HEK293 (cell line): Measurements from ENCODE around the gene TCEANC2.

Experiments
- HOXD13 ChIP-seq: sonication (generic); formaldehyde crosslinking; IDR thresholded peaks from 2 replicates; pipeline ENCODE4 v1.8.0; 2022; ENCODE audit warnings: missing genetic modification reagents, borderline replicate concordance
- SP3 ChIP-seq: fragments of 450-650 bp; formaldehyde crosslinking; IDR thresholded peaks from 2 replicates; pipeline ENCODE4 v1.5.1; 2016; ENCODE audit warnings: missing biosample characterization, missing genetic modification characterization
- ZBTB17 ChIP-seq: fragments of 450-650 bp; formaldehyde crosslinking; IDR thresholded peaks from 2 replicates; pipeline ENCODE4 v1.5.1; 2016; ENCODE audit warnings: missing biosample characterization, missing genetic modification characterization
- ZBTB20 ChIP-seq: fragments of 450-650 bp; formaldehyde crosslinking; IDR thresholded peaks from 2 replicates; pipeline ENCODE4 v1.5.1; 2016; ENCODE audit warnings: missing biosample characterization, missing genetic modification characterization
- ZBTB49 ChIP-seq: fragments of 450-650 bp; formaldehyde crosslinking; IDR thresholded peaks from 2 replicates; pipeline ENCODE4 v1.5.1; 2016; ENCODE audit warnings: missing biosample characterization, missing genetic modification characterization, low read depth
- ZNF10 ChIP-seq: fragments of 450-650 bp; formaldehyde crosslinking; IDR thresholded peaks from 2 replicates; pipeline ENCODE4 v1.5.1; 2017; ENCODE audit warnings: missing biosample characterization, missing genetic modification characterization
- ZNF121 ChIP-seq: fragments of 450-650 bp; formaldehyde crosslinking; IDR thresholded peaks from 2 replicates; pipeline ENCODE4 v1.5.1; 2016; ENCODE audit warnings: missing biosample characterization, missing genetic modification characterization
- ZNF138 ChIP-seq: fragments of 450-650 bp; formaldehyde crosslinking; IDR thresholded peaks from 2 replicates; pipeline ENCODE4 v1.5.1; 2016; ENCODE audit warnings: missing biosample characterization, missing genetic modification characterization, borderline replicate concordance
- ZNF146 ChIP-seq: fragments of 450-650 bp; formaldehyde crosslinking; IDR thresholded peaks from 2 replicates; pipeline ENCODE4 v1.5.1; 2016; ENCODE audit warnings: missing biosample characterization, missing genetic modification characterization
- ZNF174 ChIP-seq: fragments of 450-650 bp; formaldehyde crosslinking; IDR thresholded peaks from 2 replicates; pipeline ENCODE4 v1.5.0; 2017; ENCODE audit warnings: missing biosample characterization, mild to moderate bottlenecking, missing genetic modification characterization
- ZNF202 ChIP-seq: fragments of 450-650 bp; formaldehyde crosslinking; IDR thresholded peaks from 2 replicates; pipeline ENCODE4 v1.5.1; 2016; ENCODE audit warnings: missing biosample characterization, missing genetic modification characterization, borderline replicate concordance
- ZNF26 ChIP-seq: fragments of 450-650 bp; formaldehyde crosslinking; IDR thresholded peaks from 2 replicates; pipeline ENCODE4 v1.5.1; 2016; ENCODE audit warnings: missing biosample characterization, missing genetic modification characterization
- ZNF266 ChIP-seq: fragments of 450-650 bp; formaldehyde crosslinking; IDR thresholded peaks from 2 replicates; pipeline ENCODE4 v1.5.1; 2016; ENCODE audit warnings: missing biosample characterization, missing genetic modification characterization, low read depth
- ZNF311 ChIP-seq: fragments of 450-650 bp; formaldehyde crosslinking; IDR thresholded peaks from 2 replicates; pipeline ENCODE4 v1.5.1; 2017; ENCODE audit warnings: missing biosample characterization, missing genetic modification characterization, borderline replicate concordance
- ZNF341 ChIP-seq: fragments of 450-650 bp; formaldehyde crosslinking; IDR thresholded peaks from 2 replicates; pipeline ENCODE4; 2016; ENCODE audit warnings: low read depth, missing biosample characterization, missing genetic modification characterization
- ZNF350 ChIP-seq: fragments of 450-650 bp; formaldehyde crosslinking; IDR thresholded peaks from 2 replicates; pipeline ENCODE4 v1.5.0; 2017; ENCODE audit warnings: missing biosample characterization, mild to moderate bottlenecking, missing genetic modification characterization
- ZNF354C ChIP-seq: fragments of 450-650 bp; formaldehyde crosslinking; IDR thresholded peaks from 2 replicates; pipeline ENCODE4 v1.5.1; 2016; ENCODE audit warnings: missing biosample characterization, missing genetic modification characterization, low read depth, borderline replicate concordance
- ZNF404 ChIP-seq: fragments of 450-650 bp; formaldehyde crosslinking; IDR thresholded peaks from 2 replicates; pipeline ENCODE4 v1.5.1; 2017; ENCODE audit warnings: missing biosample characterization, missing genetic modification characterization
- ZNF529 ChIP-seq: fragments of 450-650 bp; formaldehyde crosslinking; IDR thresholded peaks from 2 replicates; pipeline ENCODE4 v1.5.1; 2017; ENCODE audit warnings: missing genetic modification characterization, missing biosample characterization; ENCODE audit not compliant: insufficient replicate concordance
- ZNF530 ChIP-seq: fragments of 450-650 bp; formaldehyde crosslinking; IDR thresholded peaks from 2 replicates; pipeline ENCODE4 v1.5.1; 2016; ENCODE audit warnings: low read depth, missing biosample characterization, missing genetic modification characterization
- ZNF544 ChIP-seq: fragments of 450-650 bp; formaldehyde crosslinking; IDR thresholded peaks from 2 replicates; pipeline ENCODE4 v1.5.0; 2017; ENCODE audit warnings: missing biosample characterization, missing genetic modification characterization
- ZNF548 ChIP-seq: fragments of 450-650 bp; formaldehyde crosslinking; IDR thresholded peaks from 2 replicates; pipeline ENCODE4 v1.5.1; 2016; ENCODE audit warnings: missing biosample characterization, missing genetic modification characterization
- ZNF626 ChIP-seq: fragments of 450-650 bp; sonication (Bioruptor Pico); formaldehyde crosslinking; IDR thresholded peaks from 2 replicates; pipeline ENCODE4 v1.5.1; 2018; ENCODE audit warnings: missing biosample characterization, missing genetic modification characterization, inconsistent platforms
- ZNF660 ChIP-seq: fragments of 450-650 bp; IDR thresholded peaks from 2 replicates; pipeline ENCODE4 v1.5.1; 2018; ENCODE audit warnings: missing biosample characterization, mild to moderate bottlenecking, missing genetic modification characterization
- ZNF76 ChIP-seq: fragments of 450-650 bp; formaldehyde crosslinking; IDR thresholded peaks from 2 replicates; pipeline ENCODE4; 2016; ENCODE audit warnings: low read depth, missing biosample characterization, missing genetic modification characterization, borderline replicate concordance
- ZSCAN16 ChIP-seq: fragments of 450-650 bp; formaldehyde crosslinking; IDR thresholded peaks from 2 replicates; pipeline ENCODE4 v1.5.1; 2016; ENCODE audit warnings: missing biosample characterization, missing genetic modification characterization
- ZSCAN30 ChIP-seq: fragments of 450-650 bp; IDR thresholded peaks from 2 replicates; pipeline ENCODE4 v1.5.1; 2018; ENCODE audit warnings: missing biosample characterization, mild to moderate bottlenecking, missing genetic modification characterization, moderate library complexity
- TF ChIP-seq, protein P1 (sequence below): fragments of 450-650 bp; formaldehyde crosslinking; IDR thresholded peaks from 2 replicates; pipeline ENCODE4 v1.5.1; 2016; ENCODE audit warnings: missing biosample characterization, missing genetic modification characterization
- TF ChIP-seq, protein P2 (sequence below): fragments of 450-650 bp; formaldehyde crosslinking; IDR thresholded peaks from 2 replicates; pipeline ENCODE4 v1.5.1; 2017; ENCODE audit warnings: missing biosample characterization, missing genetic modification characterization
- TF ChIP-seq, protein P3 (sequence below): fragments of 450-650 bp; formaldehyde crosslinking; IDR thresholded peaks from 2 replicates; pipeline ENCODE4 v1.5.1; 2017; ENCODE audit warnings: missing biosample characterization, missing genetic modification characterization
- TF ChIP-seq, protein P4 (sequence below): fragments of 450-650 bp; formaldehyde crosslinking; IDR thresholded peaks from 2 replicates; pipeline ENCODE4 v1.5.1; 2016; ENCODE audit warnings: missing biosample characterization, missing genetic modification characterization

The TCEANC2 gene

GRCh38 chr1:54052431-54052933 lies 926 bp upstream of the TCEANC2 start (continued):
- TF ChIP-seq, protein P1, sequence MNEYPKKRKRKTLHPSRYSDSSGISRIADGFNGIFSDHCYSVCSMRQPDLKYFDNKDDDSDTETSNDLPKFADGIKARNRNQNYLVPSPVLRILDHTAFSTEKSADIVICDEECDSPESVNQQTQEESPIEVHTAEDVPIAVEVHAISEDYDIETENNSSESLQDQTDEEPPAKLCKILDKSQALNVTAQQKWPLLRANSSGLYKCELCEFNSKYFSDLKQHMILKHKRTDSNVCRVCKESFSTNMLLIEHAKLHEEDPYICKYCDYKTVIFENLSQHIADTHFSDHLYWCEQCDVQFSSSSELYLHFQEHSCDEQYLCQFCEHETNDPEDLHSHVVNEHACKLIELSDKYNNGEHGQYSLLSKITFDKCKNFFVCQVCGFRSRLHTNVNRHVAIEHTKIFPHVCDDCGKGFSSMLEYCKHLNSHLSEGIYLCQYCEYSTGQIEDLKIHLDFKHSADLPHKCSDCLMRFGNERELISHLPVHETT (tag by site-specific recombination): no peak
- TF ChIP-seq, protein P2, sequence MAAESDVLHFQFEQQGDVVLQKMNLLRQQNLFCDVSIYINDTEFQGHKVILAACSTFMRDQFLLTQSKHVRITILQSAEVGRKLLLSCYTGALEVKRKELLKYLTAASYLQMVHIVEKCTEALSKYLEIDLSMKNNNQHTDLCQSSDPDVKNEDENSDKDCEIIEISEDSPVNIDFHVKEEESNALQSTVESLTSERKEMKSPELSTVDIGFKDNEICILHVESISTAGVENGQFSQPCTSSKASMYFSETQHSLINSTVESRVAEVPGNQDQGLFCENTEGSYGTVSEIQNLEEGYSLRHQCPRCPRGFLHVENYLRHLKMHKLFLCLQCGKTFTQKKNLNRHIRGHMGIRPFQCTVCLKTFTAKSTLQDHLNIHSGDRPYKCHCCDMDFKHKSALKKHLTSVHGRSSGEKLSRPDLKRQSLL (tag by site-specific recombination): no peak
- TF ChIP-seq ZNF10 (tag by site-specific recombination) (no peak), ZSCAN30 (tag by site-specific recombination) (no peak), ZNF548 (tag by site-specific recombination) (no peak), ZBTB20 (tag by site-specific recombination) (0 out of 2 replicates have a peak, but pooled peaks have one; percentile 32), ZNF660 (tag by site-specific recombination) (peak; percentile 76; the same call in 1 of the 2 replicates), ZNF311 (tag by site-specific recombination) (no peak), ZNF146 (tag by site-specific recombination) (no peak), ZNF404 (tag by site-specific recombination) (no peak), ZNF174 (no peak), ZNF544 (no peak), ZNF626 (no peak), ZNF354C (tag by site-specific recombination) (no peak), ZNF529 (tag by site-specific recombination) (no peak), ZBTB49 (tag by site-specific recombination) (no peak), ZSCAN16 (tag by site-specific recombination) (no peak), SP3 (tag by site-specific recombination) (no peak), ZNF530 (tag by site-specific recombination) (no peak), ZNF341 (tag by site-specific recombination) (no peak; the same call in 1 of the 2 replicates), ZNF121 (no peak), ZNF138 (tag by site-specific recombination) (no peak), ZNF266 (tag by site-specific recombination) (no peak), ZNF26 (tag by site-specific recombination) (no peak), HOXD13 (CRISPR knock-in tag) (no peak), ZNF202 (tag by site-specific recombination) (no peak), ZNF350 (tag by site-specific recombination) (no peak), ZNF76 (tag by site-specific recombination) (no peak), ZBTB17 (tag by site-specific recombination) (peak; percentile 93)
- TF ChIP-seq, protein P3, sequence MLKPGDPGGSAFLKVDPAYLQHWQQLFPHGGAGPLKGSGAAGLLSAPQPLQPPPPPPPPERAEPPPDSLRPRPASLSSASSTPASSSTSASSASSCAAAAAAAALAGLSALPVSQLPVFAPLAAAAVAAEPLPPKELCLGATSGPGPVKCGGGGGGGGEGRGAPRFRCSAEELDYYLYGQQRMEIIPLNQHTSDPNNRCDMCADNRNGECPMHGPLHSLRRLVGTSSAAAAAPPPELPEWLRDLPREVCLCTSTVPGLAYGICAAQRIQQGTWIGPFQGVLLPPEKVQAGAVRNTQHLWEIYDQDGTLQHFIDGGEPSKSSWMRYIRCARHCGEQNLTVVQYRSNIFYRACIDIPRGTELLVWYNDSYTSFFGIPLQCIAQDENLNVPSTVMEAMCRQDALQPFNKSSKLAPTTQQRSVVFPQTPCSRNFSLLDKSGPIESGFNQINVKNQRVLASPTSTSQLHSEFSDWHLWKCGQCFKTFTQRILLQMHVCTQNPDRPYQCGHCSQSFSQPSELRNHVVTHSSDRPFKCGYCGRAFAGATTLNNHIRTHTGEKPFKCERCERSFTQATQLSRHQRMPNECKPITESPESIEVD (tag by site-specific recombination): no peak
- TF ChIP-seq, protein P4, sequence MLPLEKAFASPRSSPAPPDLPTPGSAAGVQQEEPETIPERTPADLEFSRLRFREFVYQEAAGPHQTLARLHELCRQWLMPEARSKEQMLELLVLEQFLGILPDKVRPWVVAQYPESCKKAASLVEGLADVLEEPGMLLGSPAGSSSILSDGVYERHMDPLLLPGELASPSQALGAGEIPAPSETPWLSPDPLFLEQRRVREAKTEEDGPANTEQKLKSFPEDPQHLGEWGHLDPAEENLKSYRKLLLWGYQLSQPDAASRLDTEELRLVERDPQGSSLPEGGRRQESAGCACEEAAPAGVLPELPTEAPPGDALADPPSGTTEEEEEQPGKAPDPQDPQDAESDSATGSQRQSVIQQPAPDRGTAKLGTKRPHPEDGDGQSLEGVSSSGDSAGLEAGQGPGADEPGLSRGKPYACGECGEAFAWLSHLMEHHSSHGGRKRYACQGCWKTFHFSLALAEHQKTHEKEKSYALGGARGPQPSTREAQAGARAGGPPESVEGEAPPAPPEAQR (tag by site-specific recombination): no peak
